Right renal pelvis (tissue), 4 donors: ENCODE results near the gene ENKUR. TPM values are rescaled to one million over a fixed set of nuclear protein-coding genes. Genes with fewer than 3 reads are reported as not detected.

ENCODE experiments used
- DNase-seq, 4 donors: peaks; one replicate each; pipeline ENCODE4 v3.0.0-alpha.2; 2013; ENCODE audit warnings: low read depth in 4 of 4, low spot score in 3 of 4, missing footprints in 1 of 4
- polyA plus RNA-seq, 4 donors: library from polyadenylated mRNA; unstranded; fragments of 120-200 nt; gene quantifications; one replicate each; pipeline ENCODE4 v1.2.1, GENCODE V29; 2013; ENCODE audit not compliant: insufficient read length in 4 of 4

ENKUR gene
- polyA plus RNA-seq, 4 donors = 4.0 to 5.5 (median 4.8) TPM

GRCh38 chr10:24951201-24952142 is 64.5 kb downstream of the ENKUR start:
- DNase-seq = peak in 1 of 4 donors; percentile 38

GRCh38 chr10:24950439-24950838 is 65.5 kb downstream of the ENKUR start:
- no peak for DNase-seq

DNA sequence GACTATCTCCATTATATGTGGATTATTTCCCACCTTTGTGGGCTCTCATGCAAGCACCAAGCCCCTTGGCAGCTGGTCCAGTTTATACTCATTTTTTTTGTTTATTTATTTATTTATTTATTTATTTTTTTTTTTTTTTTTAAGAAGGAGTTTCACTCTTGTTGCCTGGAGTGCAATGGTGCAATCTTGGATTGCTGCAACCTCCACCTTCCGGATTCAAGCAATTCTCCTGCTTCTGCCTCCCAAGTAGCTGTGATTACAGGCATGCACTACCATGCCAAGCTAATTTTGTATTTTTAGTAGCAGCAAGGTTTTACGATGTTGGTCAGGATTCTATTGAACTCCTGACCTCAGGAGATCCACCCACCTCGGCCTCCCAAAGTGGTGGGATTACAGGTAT is 66.3 kb downstream of the ENKUR start:
- DNase-seq = no peak

GRCh38 chr10:24947304-24948097 is 68.5 kb downstream of the ENKUR start:
- DNase-seq = no peak

GRCh38 chr10:24944512-24945255 is 71.3 kb downstream of the ENKUR start:
- no peak for DNase-seq

- DNase-seq = no peak
Observed at GRCh38 chr10:24938525-24938924, 77.4 kb downstream of the ENKUR start.

- DNase-seq = no peak
Observed at GRCh38 chr10:24938076-24938475, 77.9 kb downstream of the ENKUR start.

GRCh38 chr10:24935504-24936292 is 80.3 kb downstream of the ENKUR start:
- DNase-seq = no peak

Other genes with a start within 250 kb of the ENKUR start
- 10 to 100 TPM; 37.3 to 50.7 (median 43.0) TPM for gene PRTFDC1, start 63.6 kb downstream of the ENKUR start, polyA plus RNA-seq
- 10 to 100 TPM; 15.8 to 19.6 (median 17.9) TPM for gene THNSL1, start 454 bp upstream of the ENKUR start, polyA plus RNA-seq
- gene GPR158, start 158.8 kb upstream of the ENKUR start, polyA plus RNA-seq = under 1 TPM; 0.25 to 0.44 (median 0.32) TPM